Measurements from ENCODE around the gene RBM4B. TPM values are rescaled to one million over a fixed set of nuclear protein-coding genes. Genes with fewer than 3 reads are reported as not detected.

RBM4B gene
- total and polyA plus RNA-seq, 4 experiments from 2014 or later: 6.3 to 26.9 (median 21.0) TPM

- peak overlapping the region in 6 of 7 donors; percentile 5 to 73 (median 58) for H3K27ac Mint-ChIP-seq
- H3K27ac ChIP-seq (ENCODE audit: low read depth, low read length): no peak overlapping the region
- H3K9me3 Mint-ChIP-seq: no peaks in the 10 kb centered on the region
- peaks cover 25% of the 10 kb centered on the region for H3K36me3 ChIP-seq (ENCODE audit: insufficient read depth, low read length)
- peaks cover 19 to 45% (median 32%) of the 10 kb centered on the region in 4 donors for H3K4me1 Mint-ChIP-seq
- ChIA-PET POLR2A (ENCODE audit: partially characterized antibody) (interaction anchor here (1.2 to 3.2 kb wide), 6 partner anchors 9 to 36 kb away, joined by 3 to 19 read pairs (median 6); partner anchors contain the start of genes RBM14, RBM4 and RBM4B), CTCF (ENCODE audit: partially characterized antibody) (interaction anchor here (0.7 kb wide), 1 partner anchor 10 kb away, joined by 3 read pairs; no protein-coding TSS in a partner anchor)
- peaks cover 15 to 49% of the 10 kb centered on the region in 2 donors for H3K36me3 Mint-ChIP-seq
- no peaks in the 10 kb centered on the region for H3K9me3 ChIP-seq (ENCODE audit: control insufficient read depth in 1 of 2, low read length in 2 of 2)
- intact Hi-C loops (cut with micrococcal nuclease): no loop called here
- no peak overlapping the region for H3K4me3 Mint-ChIP-seq
- DNase-seq: no peak
- no peaks in the 10 kb centered on the region for H3K27me3 ChIP-seq (ENCODE audit: insufficient read depth, low read length)
- H3K4me3 ChIP-seq (ENCODE audit: low read length in 2 of 2): no peak overlapping the region
- H3K4me1 ChIP-seq (ENCODE audit: insufficient read depth, low read length): peaks cover 16% of the 10 kb centered on the region
- H3K27me3 Mint-ChIP-seq: no peaks in the 10 kb centered on the region
These were observed 24.6 kb downstream of the RBM4B start for GRCh38 chr11:66653123-66653522.

- Mint-ChIP-seq H3K4me3 (peak overlapping the region in 1 of 8 donors; percentile 15), H3K4me1 (peaks cover 20 to 48% (median 33%) of the 10 kb centered on the region in 4 donors), H3K9me3 (no peaks in the 10 kb centered on the region), H3K36me3 (peaks cover 17 to 50% of the 10 kb centered on the region in 2 donors), H3K27me3 (no peaks in the 10 kb centered on the region), H3K27ac (peak overlapping the region in 2 of 7 donors; percentile 57 to 68)
- ChIA-PET CTCF (ENCODE audit: partially characterized antibody) (interaction anchor here (0.7 kb wide), 1 partner anchor 11 kb away, joined by 3 read pairs; no protein-coding TSS in a partner anchor), POLR2A (ENCODE audit: partially characterized antibody) (interaction anchor here (0.7 to 3.2 kb wide), 8 partner anchors 9 to 36 kb away, joined by 3 to 19 read pairs (median 4); partner anchors contain the start of genes RBM14, RBM4 and RBM4B)
- intact Hi-C loops (cut with micrococcal nuclease): no loop called here
- Histone ChIP-seq H3K27ac (ENCODE audit: low read depth, low read length) (no peak overlapping the region), H3K9me3 (ENCODE audit: control insufficient read depth in 1 of 2, low read length in 2 of 2) (no peaks in the 10 kb centered on the region), H3K4me3 (ENCODE audit: low read length in 2 of 2) (no peak overlapping the region), H3K36me3 (ENCODE audit: insufficient read depth, low read length) (peaks cover 25% of the 10 kb centered on the region), H3K27me3 (ENCODE audit: insufficient read depth, low read length) (no peaks in the 10 kb centered on the region), H3K4me1 (ENCODE audit: insufficient read depth, low read length) (peaks cover 16% of the 10 kb centered on the region)
- DNase-seq: no peak
These were observed 25.0 kb downstream of the RBM4B start for GRCh38 chr11:66652651-66653050.

GRCh38 chr11:66651016-66651415, 26.7 kb downstream of the RBM4B start:
- Histone ChIP-seq H3K27ac (ENCODE audit: low read depth, low read length) (no peak overlapping the region), H3K9me3 (ENCODE audit: control insufficient read depth in 1 of 2, low read length in 2 of 2) (no peaks in the 10 kb centered on the region), H3K4me3 (ENCODE audit: low read length in 2 of 2) (no peak overlapping the region), H3K27me3 (ENCODE audit: insufficient read depth, low read length) (no peaks in the 10 kb centered on the region), H3K4me1 (ENCODE audit: insufficient read depth, low read length) (peaks cover 31% of the 10 kb centered on the region), H3K36me3 (ENCODE audit: insufficient read depth, low read length) (peaks cover 35% of the 10 kb centered on the region)
- Mint-ChIP-seq H3K9me3 (no peaks in the 10 kb centered on the region), H3K27me3 (no peaks in the 10 kb centered on the region), H3K4me3 (no peak overlapping the region), H3K27ac (peak overlapping the region in 2 of 7 donors; percentile 8 to 54), H3K4me1 (peaks cover 36 to 65% (median 49%) of the 10 kb centered on the region in 4 donors), H3K36me3 (peaks cover 30 to 66% of the 10 kb centered on the region in 2 donors)
- DNase-seq: no peak
- ChIA-PET POLR2A (ENCODE audit: partially characterized antibody) (interaction anchor here (0.6 to 4.8 kb wide), 3 partner anchors 12 to 150 kb away, joined by 3 to 43 read pairs (median 3); partner anchors contain the start of gene RBM4), CTCF (ENCODE audit: partially characterized antibody) (no interaction called here)
- intact Hi-C loops (cut with micrococcal nuclease): no loop called here

GRCh38 chr11:66649903-66650302, 27.8 kb downstream of the RBM4B start:
- Histone ChIP-seq H3K36me3 (ENCODE audit: insufficient read depth, low read length) (peaks cover 41% of the 10 kb centered on the region), H3K9me3 (ENCODE audit: control insufficient read depth in 1 of 2, low read length in 2 of 2) (no peaks in the 10 kb centered on the region), H3K27me3 (ENCODE audit: insufficient read depth, low read length) (no peaks in the 10 kb centered on the region), H3K4me3 (ENCODE audit: low read length in 2 of 2) (no peak overlapping the region), H3K27ac (ENCODE audit: low read depth, low read length) (no peak overlapping the region), H3K4me1 (ENCODE audit: insufficient read depth, low read length) (peaks cover 42% of the 10 kb centered on the region)
- Mint-ChIP-seq H3K27me3 (no peaks in the 10 kb centered on the region), H3K4me3 (peak overlapping the region in 1 of 8 donors; percentile 42), H3K9me3 (no peaks in the 10 kb centered on the region), H3K4me1 (peaks cover 45 to 70% (median 56%) of the 10 kb centered on the region in 4 donors), H3K27ac (peak overlapping the region in 3 of 7 donors; percentile 31 to 67 (median 52)), H3K36me3 (peaks cover 37 to 71% of the 10 kb centered on the region in 2 donors)
- ChIA-PET POLR2A (ENCODE audit: partially characterized antibody) (interaction anchor here (0.9 to 4.8 kb wide), 5 partner anchors 10 to 33 kb away, joined by 3 to 43 read pairs (median 3); partner anchors contain the start of gene RBM4), CTCF (ENCODE audit: partially characterized antibody) (interaction anchor here (1.2 to 2.1 kb wide), 3 partner anchors 12 to 72 kb away, joined by 3 to 7 read pairs (median 6); partner anchors contain the start of gene RBM4)
- no peak for DNase-seq
- intact Hi-C loops (cut with micrococcal nuclease): no loop called here

- Mint-ChIP-seq H3K27me3 (no peaks in the 10 kb centered on the region), H3K36me3 (peaks cover 67 to 87% of the 10 kb centered on the region in 2 donors), H3K27ac (peak overlapping the region in 3 of 7 donors; percentile 15 to 70 (median 70)), H3K9me3 (peaks cover 0 to 3% (median 0%) of the 10 kb centered on the region in 8 donors), H3K4me1 (peaks cover 69 to 90% (median 79%) of the 10 kb centered on the region in 4 donors), H3K4me3 (peak overlapping the region in 3 of 8 donors; percentile 15 to 48 (median 47))
- DNase-seq: no peak
- ChIA-PET CTCF (ENCODE audit: partially characterized antibody) (interaction anchor here (2.5 kb wide), 1 partner anchor 14 kb away, joined by 7 read pairs; no protein-coding TSS in a partner anchor), POLR2A (ENCODE audit: partially characterized antibody) (interaction anchor here (1.1 to 4.8 kb wide), 4 partner anchors 8 to 31 kb away, joined by 4 to 43 read pairs (median 10); partner anchors contain the start of genes RBM14, RBM4 and RBM4B)
- intact Hi-C loops (cut with micrococcal nuclease): no loop called here
- H3K9me3 ChIP-seq (ENCODE audit: control insufficient read depth in 1 of 2, low read length in 2 of 2): no peaks in the 10 kb centered on the region
- peaks cover 63% of the 10 kb centered on the region for H3K36me3 ChIP-seq (ENCODE audit: insufficient read depth, low read length)
- no peak overlapping the region for H3K4me3 ChIP-seq (ENCODE audit: low read length in 2 of 2)
- peaks cover 67% of the 10 kb centered on the region for H3K4me1 ChIP-seq (ENCODE audit: insufficient read depth, low read length)
- H3K27me3 ChIP-seq (ENCODE audit: insufficient read depth, low read length): no peaks in the 10 kb centered on the region
- H3K27ac ChIP-seq (ENCODE audit: low read depth, low read length): no peak overlapping the region
These were observed 30.9 kb downstream of the RBM4B start for GRCh38 chr11:66646828-66647227.

GRCh38 chr11:66643745-66644437, 33.8 kb downstream of the RBM4B start:
- ChIA-PET POLR2A (ENCODE audit: partially characterized antibody) (interaction anchor here (1.4 to 3.5 kb wide), 4 partner anchors 9 to 34 kb away, joined by 5 to 17 read pairs (median 8); partner anchors contain the start of genes RBM14 and RBM4B), CTCF (ENCODE audit: partially characterized antibody) (interaction anchor here (1.3 kb wide), 1 partner anchor 34 kb away, joined by 3 read pairs; no protein-coding TSS in a partner anchor)
- Mint-ChIP-seq H3K27ac (peak overlapping the region in 3 of 7 donors; percentile 5 to 99 (median 70)), H3K4me3 (peak overlapping the region in 7 of 8 donors; percentile 43 to 99 (median 97)), H3K36me3 (peaks cover 84 to 96% of the 10 kb centered on the region in 2 donors), H3K9me3 (peaks cover 0 to 3% (median 0%) of the 10 kb centered on the region in 8 donors), H3K4me1 (peaks cover 78 to 94% (median 86%) of the 10 kb centered on the region in 4 donors), H3K27me3 (no peaks in the 10 kb centered on the region)
- intact Hi-C loops (cut with micrococcal nuclease): no loop called here
- no peak for DNase-seq
- Histone ChIP-seq H3K9me3 (ENCODE audit: control insufficient read depth in 1 of 2, low read length in 2 of 2) (no peaks in the 10 kb centered on the region), H3K4me1 (ENCODE audit: insufficient read depth, low read length) (peaks cover 81% of the 10 kb centered on the region), H3K4me3 (ENCODE audit: low read length in 2 of 2) (no peak overlapping the region), H3K27ac (ENCODE audit: low read depth, low read length) (no peak overlapping the region), H3K36me3 (ENCODE audit: insufficient read depth, low read length) (peaks cover 72% of the 10 kb centered on the region), H3K27me3 (ENCODE audit: insufficient read depth, low read length) (no peaks in the 10 kb centered on the region)

Data from CD4-positive, alpha-beta memory T cell (primary cell).